Activated CD8-positive, alpha-beta memory T cell treated with anti-CD3 and anti-CD28 coated beads, Interleukin-2, amount 50 U/mL, for 4 hours (primary cell): ENCODE measurements around the gene DNAAF8.

Experiments
- DNase-seq: peaks from one replicate; pipeline ENCODE4 v3.0.0-alpha.2; 2020

The DNAAF8 gene

DNA sequence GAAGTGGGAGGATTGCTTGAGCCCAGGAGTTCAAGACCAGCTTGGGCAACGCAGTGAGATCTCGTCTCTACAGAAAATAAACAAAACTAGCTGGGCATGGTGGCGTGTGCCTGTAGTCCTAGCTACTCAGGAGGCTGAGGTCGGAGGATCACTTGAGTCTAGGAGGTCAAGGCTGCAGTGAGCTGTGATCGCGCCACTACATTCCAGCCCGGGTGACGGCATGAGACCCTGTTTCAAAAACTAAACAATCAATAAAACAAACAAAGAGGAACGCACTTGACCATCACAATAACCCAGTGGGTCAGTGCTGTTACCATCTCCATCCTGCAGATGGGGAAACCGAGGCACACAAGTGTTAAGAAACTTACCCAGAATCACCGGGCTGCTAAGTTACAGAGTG lies 18.9 kb downstream of the DNAAF8 start:
- DNase-seq: no peak

DNA sequence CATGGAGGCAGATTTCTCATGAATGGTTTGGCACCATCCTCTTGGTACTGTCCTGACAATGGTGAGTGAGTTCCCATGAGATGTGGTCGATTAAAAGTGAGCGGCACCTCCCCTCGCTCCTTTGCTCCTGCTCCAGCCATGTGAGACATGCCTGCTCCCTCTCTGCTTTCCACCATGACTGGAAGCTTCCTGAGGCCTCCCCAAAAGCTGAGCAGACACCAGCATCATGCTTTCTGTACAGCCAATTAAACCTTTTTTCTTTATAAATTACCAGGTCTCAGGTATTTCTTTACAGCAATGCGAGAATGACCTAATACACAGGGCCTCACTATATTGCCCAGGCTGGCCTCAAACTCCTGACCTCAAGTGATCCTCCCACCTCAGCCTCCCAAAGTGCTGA lies 20.5 kb downstream of the DNAAF8 start:
- no peak for DNase-seq

DNA sequence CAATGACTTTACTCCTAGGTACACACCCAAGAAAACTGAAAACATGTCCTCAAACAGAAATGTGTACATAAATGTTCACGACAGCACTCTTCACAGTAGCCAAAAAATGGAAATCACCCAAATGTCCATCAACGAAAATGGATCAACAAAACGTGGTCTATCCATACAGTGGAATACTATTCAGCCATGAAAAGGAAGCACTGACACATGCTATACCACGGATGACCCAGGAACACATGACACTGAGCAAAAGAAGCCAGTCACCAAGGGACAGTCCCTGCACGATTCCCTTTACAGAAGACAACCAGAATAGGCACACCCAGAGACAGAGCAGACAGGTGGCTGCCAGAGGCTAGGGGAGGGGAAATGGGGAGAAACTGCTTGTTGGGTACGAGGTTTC lies 21.4 kb downstream of the DNAAF8 start:
- DNase-seq: no peak

DNA sequence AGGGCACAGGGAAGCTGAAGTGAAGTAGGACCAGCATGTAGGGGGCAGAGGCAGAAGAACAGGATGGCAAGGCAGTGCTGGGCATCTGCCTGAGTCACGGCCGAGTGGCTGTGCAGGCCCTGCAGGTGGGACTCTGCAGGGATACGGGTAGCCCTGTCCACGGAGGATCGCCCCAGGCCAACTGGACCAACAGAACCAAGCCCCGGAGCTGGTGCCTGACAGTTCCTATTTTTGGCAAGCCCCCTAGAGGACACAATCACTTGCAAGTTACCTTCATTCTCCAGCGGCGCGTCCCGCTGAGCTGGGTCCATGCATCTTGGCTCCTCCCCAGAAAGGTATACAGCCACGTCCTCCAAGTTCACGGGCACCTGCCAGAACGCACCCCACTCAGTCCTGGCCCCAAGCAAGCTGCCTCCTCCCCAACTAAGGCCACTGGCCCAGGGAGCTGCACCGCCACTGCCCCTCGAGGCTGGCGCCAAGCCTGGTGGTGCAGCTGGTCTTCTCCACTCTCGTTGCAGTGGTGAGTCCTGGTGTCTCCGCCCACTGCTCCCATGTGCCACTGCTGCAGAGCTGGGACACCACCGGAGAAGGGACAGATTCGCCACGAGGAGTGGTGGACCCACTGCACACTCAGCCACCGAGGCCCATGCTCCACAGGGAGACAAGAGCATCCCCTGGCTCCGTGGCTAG lies 26.0 kb downstream of the DNAAF8 start:
- no peak for DNase-seq

DNA sequence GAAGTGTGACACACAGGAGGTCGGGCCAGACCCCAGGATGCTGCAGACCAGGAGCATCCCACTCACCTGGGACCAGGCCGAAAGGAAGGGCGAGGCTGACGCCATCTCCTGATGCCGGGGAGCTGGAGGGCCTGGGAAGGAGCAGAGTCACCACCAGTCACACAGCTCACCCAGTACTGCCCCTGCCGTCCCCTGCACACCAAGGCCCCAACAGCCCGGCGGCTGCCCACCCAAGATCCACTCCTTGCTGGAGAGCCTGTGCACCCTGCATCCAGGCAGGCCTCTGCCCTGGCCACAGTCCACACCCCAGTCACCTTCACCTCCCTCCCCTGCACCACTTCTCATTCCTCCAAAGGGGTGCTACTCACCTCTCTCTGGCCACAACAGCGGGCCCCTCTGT lies 27.9 kb downstream of the DNAAF8 start:
- no peak for DNase-seq

DNA sequence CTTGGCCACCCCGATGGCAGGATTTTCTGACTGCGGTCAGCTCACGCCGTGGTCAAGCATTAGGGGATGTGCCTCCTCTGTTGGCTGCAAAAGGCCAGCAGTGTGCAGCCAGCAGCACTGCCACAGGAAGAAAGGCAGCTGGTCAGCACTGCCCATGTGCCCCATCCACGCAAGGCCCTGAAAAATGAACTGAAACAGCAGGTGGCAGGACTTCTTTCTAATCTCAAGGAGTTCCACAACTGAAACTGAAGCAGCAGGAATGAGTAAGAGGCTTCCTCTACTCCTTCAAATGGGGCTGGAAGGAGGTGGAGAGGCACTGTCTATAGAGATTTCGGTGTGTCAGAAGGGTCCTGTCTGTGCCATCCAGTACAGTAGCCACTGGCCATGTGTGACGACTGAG lies 29.5 kb downstream of the DNAAF8 start:
- DNase-seq: no peak

DNA sequence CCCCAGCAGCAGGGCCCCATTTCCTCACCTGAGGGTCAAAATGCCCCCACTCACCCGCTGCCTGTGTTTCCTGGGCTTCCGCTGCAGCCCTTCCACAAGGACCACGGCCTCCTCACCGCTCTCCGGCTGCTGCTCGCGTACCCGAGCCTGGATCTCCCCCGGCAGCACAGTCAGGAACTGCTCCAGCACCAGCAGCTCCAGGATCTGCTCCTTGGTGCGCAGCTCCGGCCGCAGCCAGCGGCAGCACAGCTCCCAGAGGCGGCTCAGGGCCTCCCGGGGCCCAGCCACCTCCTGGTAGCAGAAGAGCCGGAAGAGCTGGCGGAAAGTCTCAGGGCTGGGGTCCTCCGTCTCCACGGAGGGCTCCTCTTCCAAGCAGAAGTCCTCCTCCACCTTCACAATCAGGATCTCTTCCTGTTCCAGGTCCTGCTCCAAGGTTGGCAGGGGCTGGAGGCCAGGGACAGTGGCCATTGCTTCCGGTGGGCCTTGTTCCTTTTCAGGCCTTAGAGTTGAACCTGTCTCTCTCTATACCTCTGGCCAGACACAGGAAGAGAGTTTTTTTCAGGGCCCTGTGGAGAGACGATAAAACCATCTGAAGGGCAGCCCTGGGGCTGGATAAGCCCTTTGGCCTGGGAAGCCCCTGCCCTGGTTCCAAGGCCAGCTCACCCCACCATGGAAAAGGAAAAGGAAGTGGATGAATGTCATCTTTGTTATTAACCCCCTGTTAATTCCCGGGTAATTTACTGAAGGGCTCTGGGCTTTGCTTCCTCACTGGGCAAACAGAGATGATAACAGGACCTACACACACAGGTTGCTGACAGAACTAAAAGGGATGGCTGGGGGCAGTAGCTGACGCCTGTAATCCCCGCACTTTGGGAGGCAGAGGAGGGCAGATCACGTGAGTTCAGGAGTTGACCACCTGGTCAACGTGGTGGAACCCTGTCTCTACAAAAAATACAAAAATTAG lies 31.5 kb downstream of the DNAAF8 start:
- DNase-seq: no peak

DNA sequence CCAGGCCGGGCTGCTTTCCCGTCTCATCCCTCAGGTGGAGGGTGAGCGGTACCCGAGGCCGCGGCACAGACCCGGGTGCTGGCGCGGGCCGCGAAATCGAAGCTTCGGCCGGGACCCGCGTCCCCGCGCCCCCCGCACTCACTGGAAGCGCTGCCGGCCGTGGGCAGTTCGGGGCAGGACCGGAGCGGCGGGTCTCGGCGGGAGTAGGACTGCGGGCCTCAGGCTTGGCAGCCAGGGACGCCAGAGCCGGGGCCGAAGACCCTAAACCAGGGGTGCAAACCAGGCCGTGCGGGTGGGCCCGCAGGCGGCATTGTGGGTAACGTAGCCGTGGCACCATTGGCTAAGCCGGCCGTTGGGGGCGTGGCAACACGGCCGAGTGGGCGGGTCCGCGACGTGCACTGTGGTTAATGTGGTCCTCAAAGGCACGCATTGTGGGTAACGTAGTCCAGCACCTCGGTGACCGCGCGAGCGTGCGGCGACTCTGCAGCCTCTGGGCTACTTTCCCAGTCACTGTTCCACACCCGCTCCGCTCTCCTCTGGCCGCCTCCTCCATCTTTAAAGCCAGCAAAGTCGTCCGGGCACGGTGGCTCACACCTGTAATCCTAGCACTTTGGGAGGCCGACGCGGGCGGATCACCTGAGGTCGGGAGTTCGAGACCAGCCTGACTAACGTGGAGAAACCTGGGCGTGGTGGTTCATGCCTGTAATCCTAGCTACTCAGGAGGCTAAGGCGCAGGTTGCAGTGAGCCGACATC lies 32.7 kb downstream of the DNAAF8 start, which contains the start of gene ZNF500:
TSS of gene ZNF500 (minus strand) at position 288 of the 754 bp plus-strand sequence. CDS start 1,184 bp downstream, outside the sequence.
- DNase-seq: peak; percentile 99

DNA sequence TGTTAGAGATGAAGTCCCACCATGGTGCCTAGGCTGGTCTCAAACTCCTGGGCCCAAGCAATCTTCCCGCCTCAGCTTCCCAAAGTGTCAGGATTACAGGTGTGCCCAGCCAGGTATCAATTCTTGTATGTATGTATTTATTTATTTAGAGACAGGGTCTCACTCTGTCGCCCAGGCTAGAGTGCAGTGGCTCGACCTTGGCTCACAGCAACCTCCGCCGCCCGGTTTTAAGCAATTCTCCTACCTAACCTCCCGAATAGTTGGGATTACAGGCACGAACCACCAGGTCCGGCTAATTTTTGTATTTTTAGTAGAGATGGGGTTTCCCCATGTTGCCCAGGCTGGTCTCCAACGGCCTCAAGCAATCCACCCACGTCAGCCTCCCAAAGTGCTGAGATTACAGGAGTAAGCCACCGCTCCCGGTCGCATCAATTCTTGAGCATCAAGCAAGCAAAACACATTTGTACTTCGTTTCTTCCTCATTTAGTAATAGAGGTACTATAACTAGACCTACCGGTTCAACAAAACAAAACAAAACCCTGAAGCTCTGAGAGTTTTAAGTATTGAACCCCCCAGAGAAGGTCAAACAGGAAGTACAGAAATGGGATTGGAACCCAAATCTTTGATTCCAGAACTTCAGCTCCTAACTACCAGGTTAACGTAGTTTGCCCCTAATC lies 33.7 kb downstream of the DNAAF8 start:
- no peak for DNase-seq

DNA sequence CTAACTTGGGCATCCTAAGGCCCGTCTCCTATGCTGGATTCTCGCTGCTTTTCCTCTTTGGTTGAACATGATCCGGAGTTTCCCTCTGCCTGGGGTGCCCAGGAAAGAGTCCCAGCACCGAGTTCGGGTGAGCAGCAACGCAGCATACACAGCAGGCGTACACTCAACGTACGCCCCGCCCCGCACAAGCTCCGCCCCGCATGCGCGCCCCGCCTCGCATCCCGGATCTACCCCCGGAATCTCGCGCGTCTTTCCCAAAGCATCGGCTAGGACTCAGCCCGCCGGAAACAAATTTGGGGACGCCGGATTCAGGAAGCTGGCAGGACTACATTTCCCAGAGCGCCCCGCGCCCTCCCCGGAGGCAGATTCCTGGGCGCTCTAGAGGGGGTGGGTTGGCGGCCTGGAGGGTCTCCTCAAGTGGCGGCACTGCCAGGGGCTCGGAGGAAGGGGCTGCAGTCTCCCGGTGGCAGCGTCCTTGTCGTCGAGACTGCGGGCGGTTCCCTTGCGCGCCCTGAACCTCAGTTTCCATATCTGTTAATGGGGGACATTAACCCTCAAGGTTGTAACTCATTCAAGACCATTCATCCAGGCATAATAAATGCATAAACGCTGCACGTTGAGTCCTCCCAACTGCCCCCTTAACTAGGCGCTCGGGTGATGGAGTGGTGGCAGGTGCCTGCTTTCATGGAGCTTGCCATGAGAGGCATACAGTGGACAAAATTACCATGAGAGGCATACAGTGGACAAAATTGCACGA lies 34.4 kb downstream of the DNAAF8 start:
- DNase-seq: peak; percentile 83

DNA sequence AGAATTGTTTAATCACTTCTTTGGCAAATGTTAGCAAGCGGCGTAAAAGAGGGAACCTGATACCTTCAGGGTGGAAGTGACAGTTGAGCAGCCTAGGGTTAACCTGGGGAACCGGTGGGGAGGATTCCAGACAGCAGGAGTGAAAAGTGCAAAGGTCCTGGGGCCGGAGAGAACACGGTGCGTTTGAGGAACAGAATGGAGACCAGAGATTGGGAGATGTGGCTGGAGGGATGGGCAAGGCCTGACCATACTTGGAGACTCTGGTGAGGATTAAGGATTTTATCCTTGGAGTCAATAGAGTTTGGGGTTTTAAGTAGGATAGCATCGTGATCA lies 34.9 kb downstream of the DNAAF8 start:
- no peak for DNase-seq

DNA sequence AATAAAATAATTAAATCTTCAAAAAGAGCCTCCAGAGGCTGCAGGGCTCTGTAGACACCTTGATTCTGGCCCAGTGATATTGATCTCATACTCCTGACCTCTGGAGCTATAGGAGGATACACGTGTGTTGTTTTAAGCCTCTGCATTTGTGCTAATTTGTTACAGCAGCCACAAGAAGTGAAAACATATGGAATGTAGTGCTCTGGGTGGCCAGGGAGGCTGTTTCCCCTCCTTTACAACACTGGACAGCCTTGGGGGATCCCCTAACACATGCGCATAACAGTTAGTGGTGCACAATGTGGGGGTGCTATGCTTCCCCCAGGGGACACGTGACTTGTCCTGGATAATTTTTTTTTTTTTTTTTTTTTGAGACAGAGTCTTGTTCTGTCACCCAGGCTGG lies 37.3 kb downstream of the DNAAF8 start:
- no peak for DNase-seq

DNA sequence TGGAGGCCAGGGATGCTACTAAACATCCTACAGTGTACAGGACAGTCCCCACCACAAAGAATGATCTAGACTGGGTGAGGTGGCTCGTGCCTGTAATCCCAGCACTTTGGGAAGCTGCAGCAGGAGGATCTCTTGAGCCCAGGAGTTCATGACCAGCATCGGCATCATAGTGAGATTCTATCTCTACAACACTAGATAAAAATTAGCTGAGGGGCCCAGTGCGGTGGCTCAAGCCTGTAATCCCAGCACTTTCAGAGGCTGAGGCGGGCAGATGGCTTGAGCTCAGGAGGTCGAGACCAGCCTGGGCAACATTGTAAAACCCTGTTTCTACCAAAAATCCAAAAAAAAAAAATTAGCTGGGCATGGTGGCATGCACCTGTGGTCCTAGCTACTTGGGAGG lies 38.0 kb downstream of the DNAAF8 start:
- no peak for DNase-seq

DNA sequence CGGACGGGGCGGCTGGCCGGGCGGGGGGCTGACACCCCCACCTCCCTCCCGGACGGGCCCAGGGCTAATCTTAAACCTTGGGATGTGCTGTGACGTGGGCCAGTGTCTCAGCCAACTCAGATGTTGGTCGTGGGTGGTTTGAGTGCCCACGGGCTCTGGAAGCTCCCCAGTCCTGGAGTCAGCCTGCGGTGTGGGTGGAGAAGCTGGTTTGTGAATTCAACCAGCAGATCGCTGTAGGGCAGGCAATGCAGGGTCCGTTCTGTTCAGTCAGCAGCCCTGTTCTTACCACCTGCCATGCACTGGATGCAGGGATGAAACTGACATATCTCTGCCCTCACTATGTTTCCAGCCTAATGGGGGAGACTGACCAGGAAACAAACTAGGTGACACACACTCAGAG lies 40.7 kb downstream of the DNAAF8 start:
- no peak for DNase-seq

DNA sequence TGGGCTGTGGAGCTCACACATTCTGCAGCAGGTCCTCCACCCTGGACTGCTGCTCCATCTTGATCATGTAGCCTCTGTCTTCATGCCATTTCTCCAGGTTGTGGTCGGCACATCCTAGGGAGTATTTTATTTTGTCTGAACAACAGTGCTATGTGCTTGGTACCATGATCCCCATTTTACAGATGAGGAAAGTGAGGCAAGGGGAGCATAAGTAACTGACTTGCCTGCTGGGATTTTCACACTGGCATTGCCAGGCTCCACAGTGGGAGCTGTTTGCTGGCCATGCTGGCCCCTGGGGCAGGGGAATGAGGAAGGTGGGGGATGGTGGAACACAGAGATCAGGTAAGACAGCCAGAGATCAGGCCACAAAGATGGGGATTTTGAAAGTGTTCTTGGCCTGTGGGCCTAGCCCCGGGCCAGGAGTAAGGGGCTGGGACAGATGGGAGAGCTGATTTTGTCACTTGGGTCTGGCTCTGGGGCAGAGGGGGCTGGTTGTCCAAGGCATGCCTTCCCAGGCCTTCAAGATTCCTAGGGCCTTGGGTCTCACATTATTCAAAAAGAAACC lies 41.9 kb downstream of the DNAAF8 start:
- no peak for DNase-seq

DNA sequence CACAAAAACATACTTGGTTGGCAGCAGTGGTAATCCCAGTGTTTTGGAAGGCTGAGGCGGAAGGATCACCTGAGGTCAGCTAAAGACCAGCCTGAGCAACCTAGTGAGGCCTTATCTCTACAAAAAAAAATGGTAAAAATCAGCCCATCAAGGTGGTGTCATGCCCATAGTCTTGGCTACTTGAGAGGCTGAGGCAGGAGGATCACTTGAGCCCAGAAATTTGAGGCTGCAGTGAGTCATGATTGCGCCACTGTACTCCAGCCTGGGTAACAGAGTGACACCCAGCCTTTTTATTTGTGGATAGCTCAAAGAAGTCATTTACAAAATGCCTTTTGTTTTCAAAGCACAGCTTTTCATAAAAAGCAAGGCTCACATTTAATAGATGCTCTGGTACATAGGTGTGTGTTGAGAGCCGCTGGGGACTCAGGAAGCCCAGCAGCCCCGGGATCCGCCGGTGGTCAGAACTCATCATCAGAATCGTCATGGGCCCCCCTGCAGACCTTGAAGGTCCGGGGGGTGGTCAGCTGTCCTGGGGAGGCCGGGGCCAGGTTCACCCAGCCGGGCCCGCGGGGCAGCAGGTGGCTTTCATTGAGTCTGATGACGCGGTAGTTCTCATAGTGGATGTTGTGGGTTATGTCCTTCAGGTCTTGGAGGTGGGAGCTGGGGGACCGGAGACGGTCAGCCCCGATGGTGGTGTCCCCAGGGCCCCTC lies 43.2 kb downstream of the DNAAF8 start:
- no peak for DNase-seq

DNA sequence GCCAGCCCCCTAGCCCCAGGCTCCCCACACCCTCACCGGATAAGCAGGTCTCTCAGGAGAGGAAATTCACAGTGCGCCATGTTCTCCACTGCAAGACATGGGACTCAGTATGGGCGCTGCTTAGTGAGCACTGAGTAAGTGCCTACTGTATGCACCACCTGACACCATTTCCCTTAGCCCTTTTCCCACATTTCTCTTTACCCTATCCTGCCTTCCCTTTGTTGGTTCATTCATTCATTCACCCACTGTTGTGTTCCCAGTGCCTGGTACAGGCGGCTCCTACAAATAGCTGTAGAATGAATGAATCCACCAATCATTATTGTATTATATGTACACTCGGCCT lies 43.7 kb downstream of the DNAAF8 start:
- no peak for DNase-seq

DNA sequence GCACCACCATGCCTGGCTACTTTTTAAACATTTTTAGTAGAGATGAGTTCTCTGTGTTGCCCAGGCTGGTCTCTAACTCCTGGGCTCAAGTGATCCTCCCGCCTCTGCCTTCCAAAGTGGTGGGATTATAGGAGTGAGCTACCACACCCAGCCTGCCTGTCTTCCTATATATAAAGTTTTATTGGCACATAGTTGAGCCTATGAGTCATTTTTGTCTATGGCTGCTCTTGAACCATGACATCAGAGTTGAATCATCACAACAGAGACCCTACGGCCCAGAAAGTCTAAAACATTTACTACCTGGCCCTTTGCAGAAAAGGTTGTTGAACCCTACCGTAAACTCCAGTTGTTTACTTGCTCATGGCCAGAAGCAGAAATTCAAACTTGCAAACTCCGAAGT lies 45.9 kb downstream of the DNAAF8 start:
- DNase-seq: no peak

DNA sequence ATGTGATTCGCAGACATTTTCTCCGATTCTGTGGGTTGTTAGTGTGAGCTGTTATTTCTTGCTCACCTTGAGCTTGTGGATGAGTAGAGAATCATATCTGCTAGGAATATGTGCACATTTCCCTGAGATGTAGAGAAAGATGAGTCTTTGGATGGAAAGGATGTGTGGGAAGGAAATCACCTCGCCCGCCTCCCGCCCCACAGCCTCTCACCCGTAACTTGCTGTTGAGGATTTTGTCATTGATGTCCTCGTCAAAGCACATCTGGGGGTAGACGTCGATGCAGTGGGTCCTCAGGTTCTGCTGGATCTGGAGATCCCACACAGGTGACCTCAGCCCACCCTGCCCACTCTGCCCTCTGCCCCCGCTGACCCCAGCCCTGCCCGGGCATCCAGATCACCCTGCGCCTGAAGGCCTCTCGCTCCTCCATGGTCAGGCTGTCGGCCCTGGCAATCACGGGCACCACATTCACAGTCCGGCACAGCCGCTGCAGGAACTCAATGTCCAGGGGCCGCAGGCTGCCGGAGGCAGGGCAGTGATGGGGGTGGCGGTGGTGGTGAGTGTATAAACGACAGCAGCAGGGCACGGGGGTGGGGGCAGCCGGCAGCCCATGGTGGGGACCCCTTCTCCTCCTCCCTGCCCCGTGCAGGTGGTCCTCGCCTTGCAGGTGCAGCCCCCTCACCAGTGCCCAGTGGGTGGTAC lies 49.1 kb downstream of the DNAAF8 start:
- no peak for DNase-seq

DNA sequence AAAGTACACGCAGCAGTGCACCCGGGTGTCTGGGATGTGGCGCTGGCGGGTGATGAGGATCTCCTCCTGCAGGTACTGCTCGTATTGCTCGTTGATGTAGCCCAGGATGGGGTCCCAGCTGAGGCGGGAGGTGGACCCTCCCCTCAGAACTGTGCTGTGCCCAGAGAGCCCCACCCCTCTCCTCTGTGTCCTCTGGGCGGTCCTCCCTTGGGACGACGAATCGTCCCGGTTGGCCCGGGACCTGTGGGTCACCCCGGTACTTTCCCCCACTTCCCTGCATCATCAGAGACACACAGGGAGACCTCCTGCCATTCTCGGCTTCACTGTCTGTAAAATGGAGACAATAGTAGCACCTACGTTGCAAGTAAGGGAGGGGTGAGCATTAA lies 49.6 kb downstream of the DNAAF8 start:
- no peak for DNase-seq
